Skeletal muscle tissue (tissue), 4 donors: ENCODE results near the gene C2orf42. TPM values are rescaled to one million over a fixed set of nuclear protein-coding genes. Genes with fewer than 3 reads are reported as not detected.
"Not testable (repeated sequence)": the region's sequence is repeated elsewhere in the genome, so short reads cannot be mapped to it uniquely, and the experiment has no call there.

Source experiments
- H3K27ac ChIP-seq: one replicate; pipeline ENCODE4 v1.7.0; 2013; ENCODE audit warnings: mild to moderate bottlenecking, low read depth, low read length, inconsistent platforms
- H3K27me3 ChIP-seq, 3 donors: one replicate each; pipeline ENCODE4 v1.7.0; 2013; ENCODE audit warnings: low read length in 3 of 3; ENCODE audit not compliant: control insufficient read depth in 3 of 3, insufficient read depth in 3 of 3
- H3K36me3 ChIP-seq, 3 donors: one replicate each; pipeline ENCODE4 v1.7.0; 2013; ENCODE audit warnings: low read length in 3 of 3; ENCODE audit not compliant: control insufficient read depth in 3 of 3, insufficient read depth in 3 of 3
- H3K4me1 ChIP-seq, 3 donors: one replicate each; pipeline ENCODE4 v1.7.0; 2013; ENCODE audit warnings: low read length in 3 of 3, mild to moderate bottlenecking in 3 of 3; ENCODE audit not compliant: control insufficient read depth in 3 of 3, insufficient read depth in 3 of 3
- H3K4me3 ChIP-seq, 3 donors: one replicate each; pipeline ENCODE4 v1.7.0; 2013; ENCODE audit warnings: low read length in 3 of 3
- H3K9ac ChIP-seq, 3 donors: one replicate each; pipeline ENCODE4 v1.7.0; 2013; ENCODE audit warnings: low read length in 3 of 3, mild to moderate bottlenecking in 3 of 3, moderate library complexity in 2 of 3, low read depth in 1 of 3
- H3K9me3 ChIP-seq, 3 donors: one replicate each; pipeline ENCODE4 v1.7.0; 2013; ENCODE audit warnings: low read length in 3 of 3; ENCODE audit not compliant: control insufficient read depth in 3 of 3
- total RNA-seq: library from RNA; depleted of rRNA; stranded (reverse); fragments of >200 nt; gene quantifications from one replicate; pipeline ENCODE4 v1.2.3, GENCODE V29; 2014
- donor health status: Osteomylitis.

The C2orf42 gene
- total RNA-seq, 1 donor from 2014 or later: 19.8 TPM

DNA sequence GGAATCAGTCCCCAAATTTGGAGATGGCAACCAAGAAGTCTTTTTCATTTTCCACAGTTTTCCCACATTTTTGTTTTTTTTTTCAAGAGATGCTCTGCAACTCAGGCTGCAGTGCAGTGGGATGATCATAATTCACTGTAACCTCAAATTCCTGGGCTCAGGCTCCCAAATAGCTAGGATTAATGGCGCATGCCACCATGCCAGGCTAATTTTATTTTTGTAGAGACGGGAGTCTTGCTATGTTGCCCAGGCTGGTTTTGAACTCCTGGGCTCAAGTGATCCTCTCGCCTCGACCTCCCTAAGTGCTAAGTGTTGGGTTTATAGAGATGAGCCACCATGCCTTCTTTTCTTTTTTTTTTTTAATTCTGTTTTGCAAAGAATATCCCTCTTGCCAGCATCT lies 68.3 kb downstream of the C2orf42 start:
- Histone ChIP-seq H3K27ac (peak overlapping the region; percentile 100), H3K36me3 (no peaks in the 10 kb centered on the region), H3K27me3 (no peaks in the 10 kb centered on the region), H3K9me3 (no peaks in the 10 kb centered on the region), H3K4me3 (no peak overlapping the region), H3K9ac (peak overlapping the region in 2 of 3 donors; percentile 25 to 71), H3K4me1 (peaks cover 37 to 42% (median 41%) of the 10 kb centered on the region in 3 donors)

DNA sequence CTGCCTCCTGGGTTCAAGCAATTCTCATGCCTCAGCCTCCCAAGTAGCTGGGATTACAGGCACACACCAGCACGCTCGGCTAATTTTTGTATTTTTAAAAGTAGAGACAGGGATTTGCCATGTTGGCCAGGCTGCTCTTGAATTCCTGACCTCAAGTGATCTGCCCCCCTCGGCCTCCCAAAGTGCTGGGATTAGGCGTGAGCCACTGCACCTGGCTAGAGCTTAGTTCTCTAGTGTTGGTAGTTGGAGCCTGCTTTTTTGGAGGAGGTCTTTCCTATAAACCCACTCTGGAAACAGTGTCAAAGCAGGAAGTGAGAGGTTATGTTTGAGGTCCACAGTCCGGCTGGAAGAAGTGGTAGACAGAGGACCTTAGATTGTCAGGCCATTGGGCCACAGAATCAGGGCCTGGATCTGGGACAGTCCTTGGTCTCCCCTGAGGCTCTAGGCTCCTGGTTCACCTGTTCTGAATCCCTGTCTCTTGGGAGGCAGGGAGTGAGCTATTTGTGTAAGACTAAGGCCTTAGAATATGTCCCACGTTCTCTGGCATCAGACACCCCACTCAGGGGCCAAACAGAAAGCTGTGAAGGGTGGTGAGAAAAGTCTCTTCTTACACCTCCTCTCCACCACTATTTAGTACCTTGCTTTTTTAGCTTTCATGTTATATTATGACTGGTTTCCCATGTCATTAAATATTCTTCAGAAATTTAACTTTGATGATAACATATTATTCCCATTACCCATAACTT lies 69.0 kb downstream of the C2orf42 start:
- peak overlapping the region in 2 of 3 donors; percentile 59 to 71 for H3K9ac ChIP-seq
- H3K36me3 ChIP-seq: no peaks in the 10 kb centered on the region
- H3K4me1 ChIP-seq: peaks cover 39 to 41% (median 41%) of the 10 kb centered on the region in 3 donors
- no peaks in the 10 kb centered on the region for H3K9me3 ChIP-seq
- H3K27ac ChIP-seq: peak overlapping the region; percentile 100
- H3K27me3 ChIP-seq: no peaks in the 10 kb centered on the region
- peak overlapping the region in 1 of 3 donors; percentile 56 for H3K4me3 ChIP-seq

DNA sequence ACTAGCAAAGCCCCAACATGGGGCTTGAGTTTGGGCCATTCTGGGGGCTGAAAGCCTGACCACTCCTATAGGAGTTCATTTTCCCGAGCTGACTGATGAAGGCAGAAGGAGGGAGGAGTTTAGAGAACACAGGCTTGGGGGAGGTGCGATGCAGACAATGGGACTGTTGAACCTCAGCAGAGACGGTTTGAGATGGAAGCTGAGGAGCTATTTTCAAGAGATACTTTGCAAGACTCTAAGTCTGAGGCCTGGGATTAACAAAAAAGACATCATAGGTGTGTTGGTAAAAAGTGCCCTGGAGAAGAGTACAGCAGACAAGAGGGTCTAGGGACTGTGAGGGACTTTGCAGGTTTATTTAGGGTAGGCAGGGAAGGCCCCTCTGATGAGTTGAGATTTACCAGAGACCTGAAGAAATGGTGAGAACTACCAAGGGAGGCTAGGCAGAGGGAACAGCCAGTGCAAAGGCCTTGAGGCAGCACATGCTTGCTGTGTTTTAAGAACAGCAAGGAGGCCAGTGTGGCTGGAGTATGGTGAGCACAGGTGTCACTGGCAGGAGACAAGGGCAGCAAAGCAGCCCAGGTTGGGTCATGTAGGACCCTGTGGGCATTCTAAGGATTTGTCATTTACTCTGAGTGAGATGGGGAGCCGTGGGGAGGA lies 71.9 kb downstream of the C2orf42 start:
- Histone ChIP-seq H3K4me3 (no peak overlapping the region), H3K27ac (no peak overlapping the region), H3K36me3 (no peaks in the 10 kb centered on the region), H3K9me3 (no peaks in the 10 kb centered on the region), H3K9ac (no peak overlapping the region), H3K27me3 (no peaks in the 10 kb centered on the region), H3K4me1 (peaks cover 52 to 56% (median 53%) of the 10 kb centered on the region in 3 donors)

DNA sequence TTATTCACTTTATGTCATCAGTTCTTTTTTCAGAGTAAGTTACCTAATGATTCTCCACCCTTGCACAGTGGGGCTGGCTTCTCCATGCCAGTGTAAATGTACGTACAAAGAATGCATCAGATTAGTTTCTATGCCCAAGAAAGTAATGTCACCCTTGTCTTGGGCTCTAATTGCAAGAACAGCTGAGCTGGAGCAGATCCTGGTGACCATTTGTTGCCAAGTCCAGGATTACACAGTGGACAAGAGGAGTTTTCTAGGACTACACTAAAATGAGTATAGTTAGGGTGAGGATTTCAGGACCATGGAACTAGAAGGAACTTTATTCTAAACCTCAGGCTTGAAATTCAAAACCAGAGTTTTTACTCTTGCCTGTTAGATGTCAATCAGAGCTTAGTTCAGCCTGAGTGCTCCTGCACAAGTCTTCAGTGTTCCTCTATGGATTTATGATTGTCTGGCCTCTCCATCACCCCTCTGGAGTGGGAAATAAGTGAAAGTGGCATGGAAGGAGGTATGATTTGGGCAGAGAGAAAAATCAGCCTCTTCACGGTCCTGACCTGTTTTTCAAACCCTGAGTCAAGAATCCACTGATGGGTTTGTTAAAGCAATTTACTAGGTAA lies 73.8 kb downstream of the C2orf42 start:
- Histone ChIP-seq H3K36me3 (no peaks in the 10 kb centered on the region), H3K27me3 (no peaks in the 10 kb centered on the region), H3K27ac (peak overlapping the region; percentile 96), H3K9ac (peak overlapping the region in 2 of 3 donors; percentile 49 to 77), H3K9me3 (no peaks in the 10 kb centered on the region), H3K4me3 (no peak overlapping the region), H3K4me1 (peaks cover 48 to 51% (median 50%) of the 10 kb centered on the region in 3 donors)

- Histone ChIP-seq H3K4me1 (peaks cover 46 to 48% (median 46%) of the 10 kb centered on the region in 3 donors), H3K27me3 (no peaks in the 10 kb centered on the region), H3K4me3 (peak overlapping the region; percentile 30 to 52 (median 41))
Measured at GRCh38 chr2:70115646-70116442, 75.0 kb downstream of the C2orf42 start.

DNA sequence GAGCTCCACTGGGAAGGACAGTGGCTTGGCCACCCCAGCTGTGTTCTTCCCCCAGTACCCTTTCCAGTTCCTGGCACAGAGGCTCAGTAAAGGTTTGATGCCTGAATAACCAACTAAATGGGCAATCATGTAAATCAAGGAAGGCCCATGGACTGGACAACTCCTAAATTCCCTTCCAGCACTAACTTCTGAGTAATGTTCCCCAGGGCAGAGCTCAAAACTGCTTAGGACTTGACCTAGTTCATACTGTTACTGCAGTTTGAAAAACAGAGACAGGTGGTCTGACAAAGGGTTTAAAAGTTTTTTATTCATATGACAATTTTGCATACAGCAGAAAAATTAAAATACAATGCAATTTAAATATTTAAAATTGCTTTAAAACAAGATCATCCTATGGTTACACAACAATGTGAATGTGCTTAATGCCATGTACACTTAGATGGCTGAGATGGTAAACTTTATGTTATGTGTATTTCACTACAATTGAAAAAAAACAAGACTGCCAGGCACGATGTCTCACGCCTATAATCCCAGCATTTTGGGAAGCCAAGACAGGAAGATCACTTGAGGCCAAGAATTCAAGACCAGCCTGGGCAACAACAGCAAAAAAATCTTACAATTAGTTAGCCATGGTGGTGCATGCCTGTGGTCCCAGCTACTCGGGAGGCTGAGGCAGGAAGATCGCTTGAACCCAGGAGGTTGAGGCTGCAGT lies 77.3 kb downstream of the C2orf42 start:
- H3K4me1 ChIP-seq: peaks cover 43 to 48% (median 47%) of the 10 kb centered on the region in 3 donors
- H3K27ac ChIP-seq: peak overlapping the region; percentile 36
- peak overlapping the region in 1 of 3 donors; percentile 22 for H3K9ac ChIP-seq

More at GRCh38 chr2:70115646-70116442, 75.0 kb downstream of the C2orf42 start:
- Histone ChIP-seq H3K9ac (peak overlapping the region; percentile 72 to 77 (median 76)), H3K9me3 (no peaks in the 10 kb centered on the region), H3K36me3 (no peaks in the 10 kb centered on the region), H3K27ac (peak overlapping the region; percentile 96)

DNA sequence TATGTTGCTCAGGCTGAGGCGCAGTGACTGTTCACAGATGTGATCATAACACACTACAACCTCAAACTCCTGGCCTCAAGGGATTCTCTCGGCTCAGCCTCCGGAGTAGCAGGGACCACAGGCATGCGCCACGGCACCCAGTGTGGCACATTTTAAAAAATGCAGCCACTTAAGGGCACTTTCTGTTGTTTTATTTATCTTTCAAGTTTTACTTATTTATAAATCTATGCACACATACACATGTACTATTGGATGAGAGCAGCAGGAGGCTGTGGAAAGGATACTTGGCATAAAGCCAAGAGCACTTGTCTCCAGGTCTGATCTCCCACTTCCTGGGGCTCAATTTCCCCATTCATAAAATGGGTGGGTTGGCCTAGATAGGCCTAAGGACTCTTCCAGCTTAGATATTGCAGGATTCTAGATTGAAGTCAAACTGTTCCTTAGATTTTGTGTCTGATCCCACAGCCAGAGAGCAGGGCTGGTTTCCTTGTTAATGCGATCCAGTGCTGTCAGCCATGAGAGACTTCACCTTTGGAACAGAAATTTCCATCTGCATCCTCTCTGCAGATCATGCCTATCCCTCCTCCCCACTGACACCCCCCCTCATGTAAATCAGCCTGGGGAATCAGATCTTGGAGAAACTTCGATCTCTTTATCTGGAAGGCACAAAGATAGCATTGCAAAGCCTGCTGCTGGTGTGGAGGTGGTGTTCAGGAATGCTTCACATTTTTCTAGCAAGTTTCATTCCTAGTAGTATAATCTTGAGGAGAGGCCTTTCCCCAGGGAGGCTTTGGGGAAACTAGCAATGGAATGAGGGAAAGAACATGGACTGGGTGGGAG lies 78.8 kb downstream of the C2orf42 start:
- no peak overlapping the region for H3K27ac ChIP-seq
- no peak overlapping the region for H3K9ac ChIP-seq
- H3K9me3 ChIP-seq: no peaks in the 10 kb centered on the region
- H3K36me3 ChIP-seq: no peaks in the 10 kb centered on the region
- no peaks in the 10 kb centered on the region for H3K27me3 ChIP-seq
- no peak overlapping the region for H3K4me3 ChIP-seq
- H3K4me1 ChIP-seq: peaks cover 39 to 51% (median 44%) of the 10 kb centered on the region in 3 donors

More for the DNA sequence above, 77.3 kb downstream of the C2orf42 start:
- no peaks in the 10 kb centered on the region for H3K27me3 ChIP-seq
- H3K4me3 ChIP-seq: no peak overlapping the region
- H3K9me3 ChIP-seq: no peaks in the 10 kb centered on the region
- H3K36me3 ChIP-seq: no peaks in the 10 kb centered on the region

DNA sequence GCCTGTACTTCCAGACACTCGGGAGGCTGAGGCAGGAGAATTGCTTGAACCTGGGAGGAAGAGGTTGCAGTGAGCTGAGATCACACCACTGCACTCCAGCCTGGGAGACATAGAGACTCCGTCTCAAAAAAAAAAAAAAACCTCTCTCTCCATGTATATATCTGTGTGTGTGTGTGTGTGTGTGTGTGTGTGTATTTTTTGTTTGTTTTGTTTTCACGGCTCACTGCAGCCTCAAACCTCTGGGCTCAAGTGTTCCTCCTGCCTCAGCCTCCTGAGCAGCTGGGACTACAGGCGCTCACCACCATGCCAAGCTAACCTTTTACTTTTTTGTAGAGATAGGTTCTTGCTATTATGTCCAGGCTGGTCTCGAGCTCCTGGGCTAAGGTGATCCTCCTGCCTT lies 80.4 kb downstream of the C2orf42 start:
- H3K9me3 ChIP-seq, H3K27me3 ChIP-seq, H3K27ac ChIP-seq, H3K36me3 ChIP-seq, H3K9ac ChIP-seq, H3K4me3 ChIP-seq: not testable (repeated sequence)
- peaks cover 23 to 35% (median 29%) of the 10 kb centered on the region in 3 donors for H3K4me1 ChIP-seq
